Thyroid gland (tissue), 4 donors: ENCODE measurements around the gene TOMM40. TPM values are rescaled to one million over a fixed set of nuclear protein-coding genes. Genes with fewer than 3 reads are reported as not detected.
"Not testable (repeated sequence)": the region's sequence is repeated elsewhere in the genome, so short reads cannot be mapped to it uniquely, and the experiment has no call there.

Source experiments
- DNase-seq, 2 donors: peaks; one replicate each; pipeline ENCODE4 v3.0.0-alpha.2; 2019
- H3K27ac ChIP-seq, 3 donors: fragments of 200-600 bp; sonication (generic); 1 replicate in 2 of 3; 2 replicates in 1 of 3; pipeline ENCODE4 v1.5.1; 2016 to 2019; ENCODE audit warnings: mild to moderate bottlenecking in 1 of 3, moderate library complexity in 1 of 3
- H3K27me3 ChIP-seq: fragments of 200-600 bp; sonication (generic); one replicate; pipeline ENCODE4 v1.5.1; 2019
- H3K36me3 ChIP-seq, 2 donors: fragments of 200-600 bp; sonication (generic); one replicate each; pipeline ENCODE4 v1.5.1; 2016 to 2019
- H3K4me1 ChIP-seq, 2 donors: fragments of 200-600 bp; sonication (generic); one replicate each; pipeline ENCODE4 v1.5.1; 2017 to 2019
- H3K4me3 ChIP-seq, 3 donors: fragments of 200-600 bp; sonication (generic); replicated peaks in 1 of 3; 1 replicate in 2 of 3; 2 replicates in 1 of 3; pipeline ENCODE4 v1.5.1; 2016; ENCODE audit warnings: mild to moderate bottlenecking in 1 of 3
- H3K9me3 ChIP-seq: fragments of 200-600 bp; sonication (generic); one replicate; pipeline ENCODE4 v1.5.1; 2017
- POLR2A ChIP-seq, 2 donors: fragments of 450-650 bp; IDR thresholded peaks; one replicate each; pipeline ENCODE4 v1.6.1; 2017; ENCODE audit warnings: antibody characterized with exemption in 2 of 2, mild to moderate bottlenecking in 2 of 2, moderate library complexity in 1 of 2
- whole genome bisulfite sequencing, 2 donors: methylation state at CpG; one replicate each; pipeline ENCODE4 v1.1.5; 2017; 5-methylcytosine and 5-hydroxymethylcytosine counted together
- intact Hi-C: fragments of 100-400 bp; cut with DNase I; formaldehyde crosslinking; loops from one replicate; pipeline ENCODE4 v1.15.1; 2023
- total RNA-seq, 4 donors: library from RNA; depleted of rRNA; stranded (reverse); fragments of >200 nt; gene quantifications; one replicate each; pipeline ENCODE4 v1.2.3, GENCODE V29; 2016
- TF ChIP-seq, protein P1 (sequence below), 6 experiments: fragments of 200-600 bp in 3 of 6; fragments of 450-650 bp in 3 of 6; sonication (generic) in 3 of 6; IDR thresholded peaks; one replicate each; pipeline ENCODE4 v1.5.1; 2016 to 2019; ENCODE audit warnings: antibody characterized with exemption in 6 of 6, mild to moderate bottlenecking in 2 of 6, inconsistent platforms in 1 of 6, moderate library complexity in 1 of 6

The TOMM40 gene
- total RNA-seq, 4 donors from 2014 or later: 40.2 to 82.8 (median 58.3) TPM

DNA sequence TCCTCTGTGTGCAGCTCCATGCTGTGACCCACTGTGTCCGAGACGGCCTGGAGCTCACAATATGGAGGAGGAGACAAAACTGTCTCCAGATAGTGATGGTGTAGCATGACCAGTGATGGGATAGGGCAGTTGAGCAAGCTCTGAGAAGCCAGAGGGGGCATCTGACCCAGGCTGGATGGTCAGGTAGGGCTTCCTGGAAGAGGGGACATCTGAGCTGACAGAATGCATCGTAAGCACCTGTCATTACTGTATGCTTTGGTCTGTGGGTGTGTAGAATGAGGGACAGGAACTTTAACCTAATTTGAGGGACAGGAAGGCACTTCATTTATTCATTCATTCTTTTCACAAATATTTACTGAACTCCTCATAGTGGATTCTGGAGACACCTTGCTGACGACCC, 6.5 kb upstream of the TOMM40 start:
- Histone ChIP-seq H3K27ac (no peak overlapping the region), H3K4me1 (peaks cover 0 to 2% of the 10 kb centered on the region in 2 donors), H3K9me3 (no peaks in the 10 kb centered on the region), H3K36me3 (peaks cover 9 to 21% of the 10 kb centered on the region in 2 donors), H3K27me3 (no peaks in the 10 kb centered on the region), H3K4me3 (no peak overlapping the region)
- intact Hi-C loops: no loop called here
- 80 to 95% methylated on average over 4 of the region's 4 CpGs for whole genome bisulfite sequencing, 2 donors
- DNase-seq: no peak
- TF ChIP-seq, protein P1, sequence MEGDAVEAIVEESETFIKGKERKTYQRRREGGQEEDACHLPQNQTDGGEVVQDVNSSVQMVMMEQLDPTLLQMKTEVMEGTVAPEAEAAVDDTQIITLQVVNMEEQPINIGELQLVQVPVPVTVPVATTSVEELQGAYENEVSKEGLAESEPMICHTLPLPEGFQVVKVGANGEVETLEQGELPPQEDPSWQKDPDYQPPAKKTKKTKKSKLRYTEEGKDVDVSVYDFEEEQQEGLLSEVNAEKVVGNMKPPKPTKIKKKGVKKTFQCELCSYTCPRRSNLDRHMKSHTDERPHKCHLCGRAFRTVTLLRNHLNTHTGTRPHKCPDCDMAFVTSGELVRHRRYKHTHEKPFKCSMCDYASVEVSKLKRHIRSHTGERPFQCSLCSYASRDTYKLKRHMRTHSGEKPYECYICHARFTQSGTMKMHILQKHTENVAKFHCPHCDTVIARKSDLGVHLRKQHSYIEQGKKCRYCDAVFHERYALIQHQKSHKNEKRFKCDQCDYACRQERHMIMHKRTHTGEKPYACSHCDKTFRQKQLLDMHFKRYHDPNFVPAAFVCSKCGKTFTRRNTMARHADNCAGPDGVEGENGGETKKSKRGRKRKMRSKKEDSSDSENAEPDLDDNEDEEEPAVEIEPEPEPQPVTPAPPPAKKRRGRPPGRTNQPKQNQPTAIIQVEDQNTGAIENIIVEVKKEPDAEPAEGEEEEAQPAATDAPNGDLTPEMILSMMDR (IDR thresholded peaks at IDR 0.05): no peak
- TF ChIP-seq POLR2A (IDR thresholded peaks at IDR 0.05): no peak

DNA sequence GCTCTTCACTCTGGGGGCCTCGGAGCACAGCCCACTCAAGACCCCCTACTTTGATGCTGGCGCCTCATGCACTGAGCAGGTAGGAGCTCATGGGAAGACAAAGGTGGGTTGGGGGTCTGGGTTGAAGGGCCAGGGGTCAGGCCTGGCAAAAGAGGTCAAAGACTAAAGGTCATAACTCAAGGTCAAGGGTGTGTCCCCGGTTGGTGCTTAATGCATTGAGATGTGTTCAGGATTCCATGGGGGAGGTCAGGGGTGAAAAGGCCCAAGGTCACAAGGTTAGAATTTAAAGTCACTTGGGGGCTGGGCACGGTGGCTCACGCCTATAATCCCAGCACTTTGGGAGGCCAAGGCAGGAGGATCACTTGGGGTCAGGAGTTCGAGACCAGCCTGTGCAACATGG, 4.9 kb upstream of the TOMM40 start:
- H3K4me3 ChIP-seq: no peak overlapping the region
- peaks cover 9 to 21% of the 10 kb centered on the region in 2 donors for H3K36me3 ChIP-seq
- 94 to 96% methylated on average over 5 to 6 of the region's 6 CpGs for WGBS, 2 donors
- no peaks in the 10 kb centered on the region for H3K9me3 ChIP-seq
- no peak for DNase-seq
- TF ChIP-seq POLR2A (IDR thresholded peaks at IDR 0.05): no peak
- TF ChIP-seq, protein P1 (IDR thresholded peaks at IDR 0.05): no peak
- H3K27me3 ChIP-seq: no peaks in the 10 kb centered on the region
- H3K27ac ChIP-seq: no peak overlapping the region
- H3K4me1 ChIP-seq: peaks cover 5 to 6% of the 10 kb centered on the region in 2 donors
- intact Hi-C loops: loop anchor here (5.0 kb wide), 1 partner anchor 39 kb away; the partner anchor contains the start of gene NECTIN2

DNA sequence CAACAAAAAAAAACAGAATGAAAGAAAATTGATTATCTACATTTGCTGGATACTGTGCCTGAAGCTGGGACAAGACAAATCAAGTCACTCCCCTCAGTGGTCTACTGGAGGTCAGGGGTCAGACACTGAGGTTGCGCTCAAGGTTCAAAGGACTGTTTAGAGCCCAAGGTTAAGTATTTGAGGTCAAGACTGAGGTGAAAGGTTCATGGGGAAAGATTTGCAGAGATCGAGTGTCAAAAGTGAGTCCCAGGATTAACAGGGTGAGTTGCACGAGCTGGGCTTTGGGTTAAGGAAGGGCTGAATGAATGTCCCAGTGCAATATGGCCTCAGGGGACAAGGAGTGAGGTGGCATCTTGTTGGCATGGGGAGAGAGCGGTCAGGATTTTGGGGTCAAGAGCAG, 3.4 kb upstream of the TOMM40 start:
- no peak for DNase-seq
- Histone ChIP-seq H3K27ac (no peak overlapping the region), H3K4me1 (peaks cover 13 to 18% of the 10 kb centered on the region in 2 donors), H3K27me3 (no peaks in the 10 kb centered on the region), H3K4me3 (no peak overlapping the region), H3K36me3 (peaks cover 9 to 21% of the 10 kb centered on the region in 2 donors), H3K9me3 (no peaks in the 10 kb centered on the region)
- 90 to 93% methylated on average over 4 of the region's 4 CpGs for WGBS, 2 donors
- no peak for TF ChIP-seq POLR2A (IDR thresholded peaks at IDR 0.05)
- TF ChIP-seq, protein P1 (IDR thresholded peaks at IDR 0.05): no peak
- intact Hi-C loops: loop anchor here (5.0 kb wide), 1 partner anchor 40 kb away; the partner anchor contains the start of gene NECTIN2

DNA sequence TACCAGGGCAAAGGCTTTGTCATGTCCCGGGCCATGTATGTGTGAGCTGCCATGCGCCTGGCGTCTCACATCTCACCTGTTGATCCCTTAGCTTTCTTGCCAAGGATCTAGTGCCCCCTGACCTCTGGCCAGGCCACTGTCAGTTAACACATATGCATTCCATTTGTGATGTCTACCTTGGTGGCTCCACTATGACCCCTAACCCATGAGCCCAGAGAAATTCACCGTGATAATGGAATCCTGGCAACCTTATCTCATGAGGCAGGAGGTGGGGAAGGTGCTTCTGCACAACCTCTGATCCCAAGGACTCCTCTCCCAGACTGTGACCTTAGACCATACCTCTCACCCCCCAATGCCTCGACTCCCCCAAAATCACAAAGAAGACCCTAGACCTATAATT, 2.7 kb upstream of the TOMM40 start:
- Histone ChIP-seq H3K36me3 (peaks cover 13 to 24% of the 10 kb centered on the region in 2 donors), H3K4me1 (peaks cover 13 to 18% of the 10 kb centered on the region in 2 donors)
- not testable (repeated sequence) for DNase-seq, H3K4me3 ChIP-seq, H3K27me3 ChIP-seq, H3K27ac ChIP-seq, H3K9me3 ChIP-seq
- WGBS, 2 donors: 94 to 100% methylated on average over 4 of the region's 5 CpGs
- intact Hi-C loops: loop anchor here (5.0 kb wide), 1 partner anchor 41 kb away; the partner anchor contains the start of gene NECTIN2

DNA sequence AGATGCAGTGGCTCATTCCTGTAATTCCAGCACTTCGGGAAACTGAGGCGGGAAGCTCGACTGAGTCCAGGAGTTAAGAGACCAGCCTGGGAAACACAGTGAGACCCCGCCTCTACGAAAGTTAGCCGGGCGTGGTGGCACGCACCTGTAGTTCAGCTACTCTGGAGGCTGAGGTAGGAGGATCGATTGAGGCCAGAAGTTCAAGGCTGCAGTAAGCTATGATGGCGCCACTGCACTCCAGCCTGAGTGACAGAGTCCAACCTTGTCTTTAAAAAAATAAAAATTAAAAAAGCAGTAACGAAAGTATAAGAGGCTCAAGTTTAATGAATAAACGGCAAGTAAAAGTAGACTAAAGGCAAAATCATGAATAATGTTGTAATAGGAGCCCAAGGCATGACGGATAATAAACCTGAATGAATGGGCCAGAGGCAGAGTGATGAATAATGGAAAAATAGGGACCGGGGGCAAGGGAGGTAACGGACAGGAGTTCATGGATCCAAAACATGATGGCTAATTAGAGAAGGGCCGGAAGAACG, 1.2 kb upstream of the TOMM40 start:
- Histone ChIP-seq H3K27me3 (no peaks in the 10 kb centered on the region), H3K36me3 (peaks cover 27 to 33% of the 10 kb centered on the region in 2 donors), H3K9me3 (no peaks in the 10 kb centered on the region), H3K27ac (peak overlapping the region in 1 of 3 donors; percentile 85), H3K4me3 (peak overlapping the region in 1 of 3 donors; percentile 20), H3K4me1 (peaks cover 13 to 18% of the 10 kb centered on the region in 2 donors)
- intact Hi-C loops: loop anchor here (5.0 kb wide), 1 partner anchor 43 kb away; the partner anchor contains the start of gene NECTIN2
- no peak for TF ChIP-seq POLR2A (IDR thresholded peaks at IDR 0.05)
- TF ChIP-seq, protein P1 (IDR thresholded peaks at IDR 0.05): no peak
- DNase-seq: no peak
- 57 to 59% methylated on average over 17 of the region's 17 CpGs for WGBS, 2 donors
